ENCODE data around the gene FBXO42. TPM values are rescaled to one million over a fixed set of nuclear protein-coding genes. Genes with fewer than 3 reads are reported as not detected.

FBXO42 gene
- total and polyA plus RNA-seq, 2 of the 8 experiments (the other 6 are each of a cell fraction or from before 2014, with no cell fraction given), result 15.1 to 17.0 TPM

- TF ChIP-seq, protein P1, sequence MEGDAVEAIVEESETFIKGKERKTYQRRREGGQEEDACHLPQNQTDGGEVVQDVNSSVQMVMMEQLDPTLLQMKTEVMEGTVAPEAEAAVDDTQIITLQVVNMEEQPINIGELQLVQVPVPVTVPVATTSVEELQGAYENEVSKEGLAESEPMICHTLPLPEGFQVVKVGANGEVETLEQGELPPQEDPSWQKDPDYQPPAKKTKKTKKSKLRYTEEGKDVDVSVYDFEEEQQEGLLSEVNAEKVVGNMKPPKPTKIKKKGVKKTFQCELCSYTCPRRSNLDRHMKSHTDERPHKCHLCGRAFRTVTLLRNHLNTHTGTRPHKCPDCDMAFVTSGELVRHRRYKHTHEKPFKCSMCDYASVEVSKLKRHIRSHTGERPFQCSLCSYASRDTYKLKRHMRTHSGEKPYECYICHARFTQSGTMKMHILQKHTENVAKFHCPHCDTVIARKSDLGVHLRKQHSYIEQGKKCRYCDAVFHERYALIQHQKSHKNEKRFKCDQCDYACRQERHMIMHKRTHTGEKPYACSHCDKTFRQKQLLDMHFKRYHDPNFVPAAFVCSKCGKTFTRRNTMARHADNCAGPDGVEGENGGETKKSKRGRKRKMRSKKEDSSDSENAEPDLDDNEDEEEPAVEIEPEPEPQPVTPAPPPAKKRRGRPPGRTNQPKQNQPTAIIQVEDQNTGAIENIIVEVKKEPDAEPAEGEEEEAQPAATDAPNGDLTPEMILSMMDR (IDR thresholded peaks at IDR 0.05; ENCODE audit: control extremely low read depth in 1 of 3, insufficient read depth in 1 of 3, low read depth in 1 of 3, low read length in 3 of 3), result peak; percentile 75 to 93 (median 89)
- TF ChIP-seq PHF8 (conservative IDR thresholded peaks at IDR 0.05; ENCODE audit: low read depth, low read length) (no peak), TAF1 (IDR thresholded peaks at IDR 0.05; ENCODE audit: low read depth, low read length) (no peak), RXRA (IDR thresholded peaks at IDR 0.05; ENCODE audit: insufficient read depth, low read depth, low read length) (no peak)
Measured at GRCh38 chr1:16243936-16244649, 108.2 kb downstream of the FBXO42 start (continued).
